LNCAP (cell line): ENCODE results near the gene CUL1.

ENCODE experiments used
- CTCF ChIP-seq: fragments of 450-650 bp; IDR thresholded peaks from 2 replicates; pipeline ENCODE4 v1.5.1; 2017; ENCODE audit warnings: mild to moderate bottlenecking

Gene CUL1

DNA sequence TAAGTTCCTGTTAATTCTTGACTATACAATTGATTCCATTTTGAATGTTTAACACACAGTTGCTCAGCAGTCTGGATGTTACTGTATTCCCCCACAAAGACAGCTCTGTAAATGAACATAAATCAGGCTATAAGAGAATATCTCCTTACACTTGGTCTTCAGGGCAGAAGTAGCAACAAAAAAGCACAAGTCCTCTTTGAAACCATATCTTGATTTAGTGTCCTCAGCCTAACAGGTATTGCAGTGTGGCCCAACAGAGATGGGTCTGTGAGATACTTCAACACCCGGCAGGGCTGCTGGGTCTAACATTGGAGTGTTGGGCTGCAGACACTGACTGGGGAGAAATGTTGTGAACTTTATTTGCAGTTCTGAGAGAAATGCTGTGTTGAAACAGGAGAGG, 75.8 kb downstream of the CUL1 start:
- TF ChIP-seq CTCF = no peak

- TF ChIP-seq CTCF = no peak
These were observed 84.2 kb downstream of the CUL1 start for GRCh38 chr7:148782757-148783456.

GRCh38 chr7:148783801-148784527, 85.3 kb downstream of the CUL1 start:
- TF ChIP-seq CTCF = no peak

GRCh38 chr7:148787571-148788295, 89.0 kb downstream of the CUL1 start:
- TF ChIP-seq CTCF = no peak

DNA sequence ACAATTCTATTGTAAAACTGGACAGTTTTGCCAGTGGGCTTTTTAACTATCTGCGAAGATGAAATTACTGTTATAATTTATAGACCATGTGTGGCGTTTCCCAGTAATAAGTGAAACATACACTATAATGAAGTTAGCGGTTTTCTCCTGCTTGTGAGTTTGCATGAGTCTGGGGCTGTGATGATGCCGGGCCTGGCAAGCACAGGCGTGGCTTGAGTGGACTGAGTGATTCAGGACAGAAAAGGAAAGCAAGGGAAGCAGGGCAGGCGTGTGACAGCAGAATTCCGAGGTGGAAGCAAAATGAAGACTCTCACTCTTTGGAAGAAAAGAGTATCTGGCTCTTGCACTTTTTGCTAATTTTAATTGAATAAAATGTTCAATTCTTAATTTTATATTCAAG, 90.5 kb downstream of the CUL1 start:
- no peak for TF ChIP-seq CTCF

GRCh38 chr7:148790131-148790726, 91.5 kb downstream of the CUL1 start:
- no peak for TF ChIP-seq CTCF

DNA sequence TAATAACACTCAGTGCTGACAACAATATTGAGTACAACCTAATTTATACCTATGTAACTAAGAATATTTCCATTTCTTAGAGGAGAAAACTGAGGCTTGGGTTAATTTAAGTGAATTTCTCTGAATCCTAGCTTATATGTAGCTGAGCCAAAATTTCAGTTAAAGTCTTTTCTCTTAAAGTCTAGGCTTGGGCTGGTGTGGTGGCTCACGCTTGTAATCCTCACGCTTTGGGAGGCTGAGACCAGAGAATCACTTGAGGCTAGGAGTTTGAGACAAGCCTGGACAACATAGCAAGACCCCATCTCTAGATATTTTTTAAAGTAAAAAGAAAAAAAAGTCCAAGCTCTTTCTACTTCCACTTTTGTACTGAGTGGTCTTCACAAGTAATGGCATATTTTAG, 92.1 kb downstream of the CUL1 start:
- TF ChIP-seq CTCF = no peak
